Urinary bladder (tissue), 4 donors: ENCODE results near the gene SPOCK3. TPM values are rescaled to one million over a fixed set of nuclear protein-coding genes. Genes with fewer than 3 reads are reported as not detected.
"Not testable (repeated sequence)": the region's sequence is repeated elsewhere in the genome, so short reads cannot be mapped to it uniquely, and the experiment has no call there.

ENCODE experiments used
- DNase-seq: peaks from one replicate; pipeline ENCODE4 v3.0.0-alpha.2; 2015; ENCODE audit errors: extremely low spot score
- H3K27ac ChIP-seq: one replicate; pipeline ENCODE4 v1.5.1; 2013; ENCODE audit warnings: low read depth, mild to moderate bottlenecking, moderate library complexity
- H3K36me3 ChIP-seq: one replicate; pipeline ENCODE4 v1.6.1; 2013; ENCODE audit warnings: mild to moderate bottlenecking, moderate library complexity; ENCODE audit not compliant: insufficient read depth
- H3K4me1 ChIP-seq: one replicate; pipeline ENCODE4 v1.6.1; 2013; ENCODE audit warnings: mild to moderate bottlenecking, moderate library complexity; ENCODE audit not compliant: insufficient read depth
- H3K4me3 ChIP-seq: one replicate; pipeline ENCODE4 v1.5.1; 2013; ENCODE audit warnings: low read depth, low read length
- WGBS: extraction: QIAGEN DNeasy Blood & Tissue Kit; methylation state at CpG from one replicate; pipeline ENCODE4 v1.1.7; 2013; 5-methylcytosine and 5-hydroxymethylcytosine counted together
- polyA plus RNA-seq: library from polyadenylated mRNA; stranded (reverse); fragments of 200-250 nt; gene quantifications from one replicate; pipeline ENCODE4 v1.2.3, GENCODE V29; 2013
- total RNA-seq: library from RNA; depleted of rRNA; stranded (reverse); fragments of >200 nt; gene quantifications from one replicate; pipeline ENCODE4 v1.2.3, GENCODE V29; 2014
- donor health status: healthy with polysubstance abuse.
- donor health status: healthy.

The SPOCK3 gene
- total and polyA plus RNA-seq, 2 donors, result 2.9 to 12.1 TPM

DNA sequence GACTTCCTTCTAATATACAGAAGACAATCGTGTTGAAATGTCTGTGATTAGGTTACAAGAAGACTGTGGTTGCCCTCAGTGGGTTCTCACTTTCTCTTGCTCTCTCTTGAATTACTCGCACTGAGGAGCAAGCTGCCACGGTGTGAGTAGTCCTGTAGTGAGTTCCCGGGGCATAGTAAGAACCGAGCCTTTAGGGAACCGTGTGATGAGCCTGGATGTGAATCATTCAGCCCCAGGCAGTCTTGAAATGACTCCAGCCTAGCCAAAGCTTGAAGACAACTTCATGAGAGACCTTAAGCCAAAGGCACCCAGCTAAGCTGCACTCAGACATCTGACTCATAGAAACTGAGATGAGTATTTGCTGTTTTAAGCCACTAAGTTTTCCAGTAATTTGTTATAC, 292.7 kb downstream of the SPOCK3 start:
- no peak overlapping the region for H3K27ac ChIP-seq
- DNase-seq, result no peak
- 85% methylated on average over 6 of the region's 6 CpGs for WGBS
- no peaks in the 10 kb centered on the region for H3K4me1 ChIP-seq
- H3K36me3 ChIP-seq, result no peaks in the 10 kb centered on the region
- H3K4me3 ChIP-seq, result no peak overlapping the region

DNA sequence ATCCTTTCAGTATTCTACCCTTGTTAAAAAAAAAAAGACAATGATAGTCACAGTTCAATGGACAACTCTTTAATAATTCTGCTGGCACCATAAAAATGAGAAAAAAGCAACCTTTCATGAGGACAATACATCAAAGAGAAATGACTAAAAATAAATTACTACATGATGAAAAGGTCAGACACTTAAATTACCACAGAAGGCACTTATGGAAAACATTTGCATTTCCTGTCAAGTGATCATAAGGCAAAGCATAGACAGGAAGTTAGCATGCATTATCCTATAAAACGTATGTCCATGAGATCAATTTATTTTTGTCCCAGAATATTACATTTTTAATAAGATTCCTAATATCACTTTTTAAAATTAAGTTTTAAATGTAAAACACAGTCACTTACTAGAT, 303.8 kb downstream of the SPOCK3 start:
- Histone ChIP-seq H3K4me3 (no peak overlapping the region), H3K27ac (no peak overlapping the region), H3K4me1 (no peaks in the 10 kb centered on the region), H3K36me3 (no peaks in the 10 kb centered on the region)
- WGBS, result 69% methylated on average over 1 of the region's 1 CpG
- DNase-seq, result no peak

DNA sequence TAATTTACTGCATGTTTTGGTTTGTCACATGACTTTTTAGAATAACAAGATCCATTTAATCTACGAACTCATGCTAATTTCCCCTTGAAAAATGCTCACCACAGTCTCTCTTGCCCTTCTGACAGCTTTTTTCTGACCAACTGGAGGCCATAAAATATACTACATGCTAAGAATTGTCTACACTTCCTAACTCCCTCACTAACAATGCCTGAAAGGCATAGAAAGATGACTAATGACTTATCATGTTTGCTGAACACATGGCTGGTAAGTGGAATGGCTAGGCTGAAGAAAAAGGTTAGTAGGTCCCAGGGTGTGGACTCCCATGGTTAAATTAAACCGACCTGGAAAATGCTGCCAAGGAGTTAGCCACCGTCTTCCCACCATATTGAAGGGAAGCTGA, 309.9 kb downstream of the SPOCK3 start:
- Histone ChIP-seq H3K4me3 (no peak overlapping the region), H3K27ac (no peak overlapping the region), H3K36me3 (no peaks in the 10 kb centered on the region), H3K4me1 (no peaks in the 10 kb centered on the region)
- no peak for DNase-seq
- WGBS, result 73% methylated on average over 3 of the region's 3 CpGs

DNA sequence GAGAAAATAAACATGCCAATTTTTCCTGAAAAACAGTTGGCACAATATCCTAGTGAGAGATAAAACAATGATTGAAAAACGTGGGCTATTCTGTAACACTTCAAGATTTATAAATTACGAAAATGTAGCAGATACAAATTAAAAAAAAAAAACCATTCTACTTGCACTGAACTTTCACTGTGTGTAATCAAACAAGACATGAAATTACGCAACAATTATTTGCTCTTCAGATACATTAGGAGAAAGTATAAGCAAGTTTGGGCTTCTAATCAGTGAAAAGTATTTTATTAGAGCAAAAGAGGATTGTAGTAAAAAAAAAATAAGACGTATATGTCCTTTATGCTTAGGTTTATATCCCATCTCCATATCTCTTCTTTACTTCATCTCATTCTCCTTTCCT, 320.4 kb downstream of the SPOCK3 start:
- H3K4me1 ChIP-seq, result no peaks in the 10 kb centered on the region
- no peak overlapping the region for H3K27ac ChIP-seq
- no peak overlapping the region for H3K4me3 ChIP-seq
- WGBS, result 46% methylated on average over 4 of the region's 4 CpGs
- no peak for DNase-seq
- no peaks in the 10 kb centered on the region for H3K36me3 ChIP-seq

DNA sequence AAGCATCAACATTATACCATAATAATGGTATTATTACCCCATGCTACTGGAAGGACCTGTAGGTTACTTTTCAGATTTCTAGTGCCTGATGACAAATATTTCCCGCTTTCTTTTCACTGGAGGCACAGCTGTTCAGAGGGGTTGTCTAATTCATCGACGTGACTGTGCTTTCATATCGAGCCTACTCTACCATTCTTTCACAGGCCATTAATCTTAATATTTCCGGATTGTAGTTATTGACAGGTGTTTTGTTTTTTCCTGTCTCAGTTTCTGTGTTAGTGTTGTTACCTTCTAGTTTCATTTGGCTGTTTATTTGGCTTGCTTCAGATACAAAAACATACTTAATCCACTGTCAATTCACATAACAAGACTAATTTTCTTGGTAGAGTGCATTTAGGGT, 330.9 kb downstream of the SPOCK3 start:
- Histone ChIP-seq H3K36me3 (no peaks in the 10 kb centered on the region), H3K4me1 (no peaks in the 10 kb centered on the region), H3K4me3 (no peak overlapping the region), H3K27ac (no peak overlapping the region)
- 92% methylated on average over 5 of the region's 5 CpGs for WGBS
- DNase-seq, result no peak

DNA sequence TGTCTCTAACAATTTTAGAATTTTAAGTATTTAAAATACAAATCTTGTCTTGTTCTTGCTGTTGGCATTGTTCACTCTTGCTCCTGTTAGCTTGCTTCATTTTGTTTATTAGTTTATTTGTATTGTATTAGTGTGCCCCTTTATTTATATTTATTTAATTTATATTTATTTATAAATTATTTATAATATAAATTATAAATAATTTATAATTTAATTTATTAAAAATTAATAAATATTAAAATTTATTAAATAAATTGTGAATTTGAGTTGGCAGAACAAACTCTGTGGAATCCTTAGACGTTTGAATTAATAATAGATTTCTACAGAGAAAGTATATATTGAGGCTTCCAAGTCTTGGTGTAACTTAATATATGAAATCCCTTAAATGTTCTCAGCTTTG, 331.4 kb downstream of the SPOCK3 start:
- Histone ChIP-seq H3K4me3 (no peak overlapping the region), H3K27ac (no peak overlapping the region), H3K36me3 (no peaks in the 10 kb centered on the region), H3K4me1 (no peaks in the 10 kb centered on the region)
- DNase-seq, result no peak
- 59% methylated on average over 1 of the region's 1 CpG for WGBS

DNA sequence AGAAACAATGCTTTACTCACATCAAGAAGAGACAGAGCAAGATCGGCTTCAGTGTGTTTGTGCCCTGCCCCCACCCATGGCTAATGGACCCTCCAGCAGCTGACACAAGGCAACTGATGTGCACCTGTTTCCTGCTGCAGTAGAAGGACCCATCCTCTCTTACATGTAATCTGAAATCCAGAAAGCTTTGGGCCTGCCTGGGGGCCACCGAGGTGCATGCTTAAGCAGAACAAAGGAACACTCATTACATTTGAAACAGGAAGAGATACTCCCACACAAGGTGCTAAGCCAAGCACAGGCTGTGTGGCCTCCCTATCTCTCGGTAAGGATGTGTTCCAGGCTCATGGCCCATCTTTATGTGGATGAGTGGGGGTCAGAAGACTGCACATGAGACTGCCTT, 338.0 kb downstream of the SPOCK3 start:
- DNase-seq, result no peak
- no peaks in the 10 kb centered on the region for H3K4me1 ChIP-seq
- H3K27ac ChIP-seq, result no peak overlapping the region
- no peaks in the 10 kb centered on the region for H3K36me3 ChIP-seq
- no peak overlapping the region for H3K4me3 ChIP-seq
- WGBS, result 78% methylated on average over 3 of the region's 3 CpGs

DNA sequence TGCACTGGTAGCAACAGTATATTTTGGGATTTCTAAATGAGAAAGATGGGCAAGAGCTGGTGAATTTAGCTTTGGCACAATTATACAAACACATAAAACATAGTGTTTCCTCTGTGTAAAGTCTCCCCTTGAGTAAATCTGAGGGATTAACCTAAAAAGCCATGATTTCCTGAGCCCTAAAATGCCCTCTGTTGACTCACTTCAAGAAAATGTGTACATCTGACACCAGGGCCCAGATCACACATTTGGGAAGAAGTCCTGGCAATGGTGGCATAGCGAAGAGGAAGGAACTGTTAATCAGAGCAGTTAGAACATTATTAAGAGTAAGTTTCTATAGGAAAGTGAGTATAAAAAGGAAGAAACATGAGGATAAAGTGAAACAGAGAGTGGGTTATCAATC, 338.5 kb downstream of the SPOCK3 start:
- WGBS, result 85% methylated on average over 1 of the region's 1 CpG
- Histone ChIP-seq H3K36me3 (no peaks in the 10 kb centered on the region), H3K4me3 (no peak overlapping the region)

DNA sequence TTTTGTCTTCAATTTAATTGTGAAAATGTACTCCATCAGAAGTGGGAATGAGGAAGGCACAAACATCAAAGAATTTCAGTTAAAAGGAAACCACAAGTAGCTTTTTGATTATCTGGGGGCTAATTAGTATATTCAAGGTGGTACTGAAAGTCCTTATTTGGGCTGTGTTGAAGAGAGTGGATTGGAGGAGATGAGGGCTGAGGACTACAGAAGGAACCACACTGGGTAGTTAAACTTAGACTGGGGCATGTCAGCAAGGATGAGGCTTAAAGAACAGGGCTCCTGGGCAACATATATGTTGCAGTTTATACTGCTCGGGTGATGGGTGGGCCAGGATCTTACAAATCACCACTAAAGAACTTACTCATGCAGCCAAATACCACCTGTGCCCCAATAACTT, 346.8 kb downstream of the SPOCK3 start:
- H3K4me1 ChIP-seq, result no peaks in the 10 kb centered on the region
- WGBS, result 92% methylated on average over 1 of the region's 1 CpG

More for the DNA sequence above, 338.5 kb downstream of the SPOCK3 start:
- no peak overlapping the region for H3K27ac ChIP-seq
- H3K4me1 ChIP-seq, result no peaks in the 10 kb centered on the region
- DNase-seq, result no peak

DNA sequence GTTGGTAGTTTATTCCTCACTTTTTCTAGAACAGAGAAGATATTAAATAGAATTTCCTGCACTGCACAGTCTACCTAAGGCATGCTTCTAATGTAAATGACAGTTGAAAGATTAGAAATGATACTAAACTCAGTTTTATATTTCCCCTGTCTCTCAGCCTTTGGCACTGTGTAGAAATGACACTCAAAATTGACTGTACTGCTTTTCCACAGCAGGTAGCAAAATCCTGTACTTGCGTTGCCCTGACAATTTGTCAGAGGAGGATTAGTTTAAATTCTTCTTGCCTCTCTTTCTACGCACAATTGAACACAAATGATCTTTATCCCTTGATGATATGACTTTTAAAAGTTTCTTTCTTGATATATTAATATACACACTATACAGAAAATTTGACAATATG, 347.6 kb downstream of the SPOCK3 start:
- no peak overlapping the region for H3K4me3 ChIP-seq
- DNase-seq, result no peak
- 83% methylated on average over 2 of the region's 2 CpGs for WGBS
- no peaks in the 10 kb centered on the region for H3K4me1 ChIP-seq
- no peaks in the 10 kb centered on the region for H3K36me3 ChIP-seq
- H3K27ac ChIP-seq, result no peak overlapping the region

More for the DNA sequence above, 346.8 kb downstream of the SPOCK3 start:
- Histone ChIP-seq H3K4me3 (no peak overlapping the region), H3K27ac (no peak overlapping the region), H3K36me3 (no peaks in the 10 kb centered on the region)
- no peak for DNase-seq

DNA sequence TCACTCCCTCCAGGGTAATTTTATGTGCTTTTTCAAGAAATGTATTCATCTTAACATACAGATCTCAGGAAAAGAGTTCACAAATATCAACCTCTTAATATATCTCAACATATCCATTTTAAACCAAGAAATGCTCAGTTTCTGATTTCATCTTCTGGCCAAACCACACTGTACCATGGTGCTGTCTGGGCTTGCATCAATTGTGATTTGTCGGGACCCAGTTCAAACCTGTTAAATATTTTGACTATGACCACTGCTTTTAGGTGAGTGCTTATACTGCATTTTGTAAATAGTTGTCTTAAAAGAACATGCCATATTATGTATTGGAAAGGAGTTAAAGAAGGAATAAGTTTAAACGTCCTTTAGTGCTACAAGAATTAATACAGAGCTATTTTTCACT, 352.1 kb downstream of the SPOCK3 start:
- no peaks in the 10 kb centered on the region for H3K4me1 ChIP-seq
- DNase-seq, result peak; percentile 3
- H3K4me3 ChIP-seq, result no peak overlapping the region
- H3K36me3 ChIP-seq, result no peaks in the 10 kb centered on the region
- WGBS, result 75% methylated on average over 2 of the region's 2 CpGs
- H3K27ac ChIP-seq, result no peak overlapping the region

DNA sequence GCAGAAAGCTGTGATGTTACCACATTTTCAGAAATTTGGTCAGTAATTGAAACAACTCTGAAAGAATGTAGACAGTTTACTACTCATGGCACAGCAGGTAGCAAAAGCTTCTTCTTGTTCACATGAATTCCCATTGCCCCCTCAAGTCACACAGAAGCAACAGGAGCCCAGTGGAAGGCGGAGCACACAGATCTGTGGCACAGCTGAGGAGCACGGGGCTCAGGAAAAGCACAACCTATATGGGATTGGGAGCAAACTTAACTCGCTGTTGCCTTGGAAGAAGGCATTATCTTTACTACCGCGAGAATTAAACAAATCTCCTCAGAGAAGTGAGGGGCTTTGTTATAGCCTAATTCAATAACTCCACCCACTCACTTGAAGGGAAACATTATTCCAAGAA, 358.5 kb downstream of the SPOCK3 start:
- Histone ChIP-seq H3K27ac (no peak overlapping the region), H3K4me1 (no peaks in the 10 kb centered on the region), H3K36me3 (no peaks in the 10 kb centered on the region), H3K4me3 (no peak overlapping the region)
- DNase-seq, result no peak
- WGBS, result 60% methylated on average over 5 of the region's 5 CpGs

DNA sequence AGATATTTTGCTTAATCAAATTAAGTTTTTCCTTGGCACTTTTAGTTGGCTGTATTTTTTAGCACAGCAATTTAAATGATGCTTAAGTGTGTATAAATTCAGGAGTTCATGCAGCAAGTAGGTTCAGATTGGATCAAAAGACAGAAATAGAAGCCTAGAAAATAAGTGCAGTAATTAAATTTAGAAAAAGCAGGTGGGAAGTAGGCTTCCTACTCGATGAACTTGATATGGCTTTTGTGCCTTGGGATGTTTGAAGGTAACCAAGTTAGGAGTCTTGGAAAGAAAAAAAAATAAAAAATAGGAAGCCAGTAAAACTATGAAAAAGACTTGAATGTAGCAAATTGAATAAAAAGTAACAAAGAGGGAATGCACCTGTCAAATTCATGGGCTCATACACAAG, 372.3 kb downstream of the SPOCK3 start:
- no peaks in the 10 kb centered on the region for H3K36me3 ChIP-seq
- DNase-seq, result no peak
- WGBS, result 83% methylated on average over 1 of the region's 1 CpG

DNA sequence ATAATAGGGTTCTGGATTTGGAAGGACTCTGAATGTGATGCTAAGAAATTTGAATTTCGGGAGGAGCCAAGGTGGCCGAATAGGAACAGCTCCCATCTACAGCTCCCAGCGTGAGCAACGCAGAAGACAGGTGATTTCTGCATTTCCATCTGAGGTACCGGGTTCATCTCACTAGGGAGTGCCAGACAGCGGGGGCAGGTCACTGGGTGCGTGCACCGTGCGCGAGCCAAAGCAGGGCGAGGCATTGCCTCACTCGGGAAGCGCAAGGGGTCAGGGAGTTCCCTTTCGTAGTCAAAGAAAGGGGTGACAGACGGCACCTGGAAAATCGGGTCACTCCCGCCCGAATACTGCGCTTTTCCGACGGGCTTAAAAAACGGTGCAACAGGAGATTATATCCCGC, 383.9 kb downstream of the SPOCK3 start:
- H3K4me1 ChIP-seq, H3K4me3 ChIP-seq: not testable (repeated sequence)

More for the DNA sequence above, 372.3 kb downstream of the SPOCK3 start:
- Histone ChIP-seq H3K4me3 (no peak overlapping the region), H3K4me1 (no peaks in the 10 kb centered on the region), H3K27ac (no peak overlapping the region)

DNA sequence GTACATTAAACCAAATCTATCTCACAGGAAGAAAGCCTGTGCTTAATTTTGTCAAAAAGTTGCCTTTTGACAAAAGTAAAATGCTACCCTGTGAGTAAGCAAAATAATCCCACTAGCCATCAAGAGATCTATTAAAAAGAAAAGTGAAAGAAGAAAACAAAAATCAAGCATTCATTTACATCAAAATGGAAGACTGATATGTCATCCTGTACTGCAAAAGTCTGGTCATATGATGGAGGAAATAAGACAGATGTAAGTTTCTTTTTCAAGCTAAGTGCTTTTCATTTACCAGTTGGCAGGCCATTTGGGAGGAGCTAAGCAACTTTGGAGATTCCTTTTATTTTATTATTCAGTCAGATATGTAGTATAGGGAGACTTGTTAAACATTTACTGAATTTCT, 387.4 kb downstream of the SPOCK3 start:
- Histone ChIP-seq H3K4me3 (no peak overlapping the region), H3K27ac (no peak overlapping the region), H3K4me1 (no peaks in the 10 kb centered on the region), H3K36me3 (no peaks in the 10 kb centered on the region)
- no peak for DNase-seq

More for the DNA sequence above, 383.9 kb downstream of the SPOCK3 start:
- H3K27ac ChIP-seq, H3K36me3 ChIP-seq, DNase-seq: not testable (repeated sequence)
- WGBS, result 94% methylated on average over 23 of the region's 23 CpGs
